Activated CD4-positive, alpha-beta T cell treated with anti-CD3 and anti-CD28 coated beads for 36 hours (primary cell): ENCODE results near the gene GFOD1. TPM values are rescaled to one million over a fixed set of nuclear protein-coding genes. Genes with fewer than 3 reads are reported as not detected.

Source experiments
- ATAC-seq: fragments of 200-7000 bp; cut with Tn5 transposase; one replicate; pipeline ENCODE4 v1.10.0; 2021; ENCODE audit warnings: mild to moderate bottlenecking, moderate library complexity
- CTCF ChIA-PET: fragments of 350-600 bp; sonication (Branson Sonifier 250); formaldehyde crosslinking; loops from one replicate; lab custom pipeline; 2021; ENCODE audit warnings: antibody characterized with exemption; lab: Charles Lee
- POLR2A ChIA-PET: fragments of 350-600 bp; sonication (Branson Sonifier 250); formaldehyde crosslinking; loops from one replicate; lab custom pipeline; 2021; ENCODE audit warnings: antibody characterized with exemption, inconsistent platforms; lab: Charles Lee
- DNase-seq: peaks from one replicate; pipeline ENCODE4 v3.0.0-alpha.2; 2020
- H3K27ac Mint-ChIP-seq: one replicate; pipeline ENCODE4 v1.8.0; 2021; ENCODE audit warnings: mixed read lengths
- H3K27me3 Mint-ChIP-seq: one replicate; pipeline ENCODE4 v1.8.0; 2021; ENCODE audit warnings: mixed read lengths
- H3K36me3 Mint-ChIP-seq: one replicate; pipeline ENCODE4 v1.8.0; 2021; ENCODE audit warnings: low read depth, mixed read lengths
- H3K4me1 Mint-ChIP-seq: one replicate; pipeline ENCODE4 v1.8.0; 2021; ENCODE audit warnings: mixed read lengths
- H3K4me3 Mint-ChIP-seq: one replicate; pipeline ENCODE4 v1.8.0; 2021; ENCODE audit warnings: mild to moderate bottlenecking, moderate library complexity, mixed read lengths
- H3K9me3 Mint-ChIP-seq: one replicate; pipeline ENCODE4 v1.8.0; 2021; ENCODE audit warnings: low read depth, mixed read lengths
- intact Hi-C, 2 experiments: fragments of 100-400 bp; cut with DNase I in 1 of 2; cut with micrococcal nuclease in 1 of 2; formaldehyde crosslinking; loops; one replicate each; pipeline versions ENCODE4 v1.14.2 to v1.15.1; 2022 to 2024; cut with DNase I, micrococcal nuclease
- total RNA-seq, 2 experiments: library from RNA; stranded (reverse); gene quantifications; one replicate each; pipeline ENCODE4 v1.2.3, GENCODE V29; 2021

Gene GFOD1
- total RNA-seq, 2 experiments from 2014 or later: 4.2 to 5.8 TPM

GRCh38 chr6:13472099-13472498, 15.3 kb downstream of the GFOD1 start:
- H3K27me3 Mint-ChIP-seq: no peaks in the 10 kb centered on the region
- ATAC-seq (no peak), DNase-seq (no peak)
- H3K27ac Mint-ChIP-seq: no peak overlapping the region
- ChIA-PET CTCF (no interaction called here), POLR2A (no interaction called here)
- intact Hi-C loops: no loop called here
- peaks cover 18% of the 10 kb centered on the region for H3K36me3 Mint-ChIP-seq
- H3K4me1 Mint-ChIP-seq: peaks cover 27% of the 10 kb centered on the region
- no peak overlapping the region for H3K4me3 Mint-ChIP-seq
- H3K9me3 Mint-ChIP-seq: peaks cover 4% of the 10 kb centered on the region

GRCh38 chr6:13471184-13471583, 16.2 kb downstream of the GFOD1 start:
- Mint-ChIP-seq H3K4me3 (no peak overlapping the region), H3K27ac (no peak overlapping the region), H3K9me3 (peaks cover 4% of the 10 kb centered on the region), H3K36me3 (peaks cover 15% of the 10 kb centered on the region), H3K27me3 (no peaks in the 10 kb centered on the region), H3K4me1 (peaks cover 36% of the 10 kb centered on the region)
- intact Hi-C loops: no loop called here
- DNase-seq (no peak), ATAC-seq (no peak)
- ChIA-PET POLR2A (no interaction called here), CTCF (no interaction called here)

- no peak overlapping the region for H3K4me3 Mint-ChIP-seq
- peaks cover 12% of the 10 kb centered on the region for H3K36me3 Mint-ChIP-seq
- peaks cover 4% of the 10 kb centered on the region for H3K9me3 Mint-ChIP-seq
- peaks cover 43% of the 10 kb centered on the region for H3K4me1 Mint-ChIP-seq
- H3K27ac Mint-ChIP-seq: no peak overlapping the region
- intact Hi-C loops: no loop called here
- ChIA-PET CTCF (no interaction called here), POLR2A (no interaction called here)
- DNase-seq (no peak), ATAC-seq (no peak)
- no peaks in the 10 kb centered on the region for H3K27me3 Mint-ChIP-seq
These were observed 16.9 kb downstream of the GFOD1 start for GRCh38 chr6:13470238-13471140.

GRCh38 chr6:13469693-13470092, 17.7 kb downstream of the GFOD1 start:
- DNase-seq: no peak
- peaks cover 11% of the 10 kb centered on the region for H3K36me3 Mint-ChIP-seq
- ChIA-PET POLR2A (no interaction called here), CTCF (no interaction called here)
- peak; percentile 28 for ATAC-seq
- H3K9me3 Mint-ChIP-seq: peaks cover 4% of the 10 kb centered on the region
- no peak overlapping the region for H3K4me3 Mint-ChIP-seq
- no peaks in the 10 kb centered on the region for H3K27me3 Mint-ChIP-seq
- H3K27ac Mint-ChIP-seq: no peak overlapping the region
- peaks cover 51% of the 10 kb centered on the region for H3K4me1 Mint-ChIP-seq
- intact Hi-C loops: loop anchor here in 1 of 2 experiments (5.0 kb wide), 1 partner anchor 42 kb away; no protein-coding TSS in a partner anchor

- DNase-seq: no peak
- no peak for ATAC-seq
- no peaks in the 10 kb centered on the region for H3K27me3 Mint-ChIP-seq
- intact Hi-C loops: loop anchor here in 1 of 2 experiments (5.0 kb wide), 1 partner anchor 42 kb away; no protein-coding TSS in a partner anchor
- H3K36me3 Mint-ChIP-seq: peaks cover 11% of the 10 kb centered on the region
- H3K4me1 Mint-ChIP-seq: peaks cover 60% of the 10 kb centered on the region
- H3K27ac Mint-ChIP-seq: no peak overlapping the region
- ChIA-PET POLR2A (no interaction called here), CTCF (no interaction called here)
- H3K4me3 Mint-ChIP-seq: no peak overlapping the region
- peaks cover 4% of the 10 kb centered on the region for H3K9me3 Mint-ChIP-seq
These were observed 18.6 kb downstream of the GFOD1 start for GRCh38 chr6:13468839-13469238.

GRCh38 chr6:13467216-13467600, 20.2 kb downstream of the GFOD1 start:
- ChIA-PET CTCF (interaction anchor here (0.7 to 1.2 kb wide), 3 partner anchors 20 to 108 kb away, joined by 3 to 6 read pairs (median 3); partner anchors contain the start of gene GFOD1), POLR2A (interaction anchor here (2.3 kb wide), 1 partner anchor 13 kb away, joined by 8 read pairs; no protein-coding TSS in a partner anchor)
- intact Hi-C loops: loop anchor here in 1 of 2 experiments (2.0 to 5.0 kb wide), 2 partner anchors 20 to 40 kb away; partner anchors contain the start of gene GFOD1
- no peak for DNase-seq
- no peak for ATAC-seq
- Mint-ChIP-seq H3K27me3 (no peaks in the 10 kb centered on the region), H3K4me3 (no peak overlapping the region), H3K4me1 (peaks cover 66% of the 10 kb centered on the region), H3K36me3 (peaks cover 10% of the 10 kb centered on the region), H3K9me3 (peaks cover 4% of the 10 kb centered on the region), H3K27ac (no peak overlapping the region)

GRCh38 chr6:13466304-13467215, 20.8 kb downstream of the GFOD1 start:
- POLR2A ChIA-PET: interaction anchor here (2.3 kb wide), 1 partner anchor 12 kb away, joined by 8 read pairs; no protein-coding TSS in a partner anchor
- Mint-ChIP-seq H3K27ac (peak overlapping the region; percentile 87), H3K36me3 (peaks cover 10% of the 10 kb centered on the region), H3K9me3 (peaks cover 4% of the 10 kb centered on the region), H3K4me3 (peak overlapping the region; percentile 44), H3K27me3 (no peaks in the 10 kb centered on the region), H3K4me1 (peaks cover 71% of the 10 kb centered on the region)
- DNase-seq (peak; percentile 78), ATAC-seq (peak; percentile 91)
- CTCF ChIA-PET: interaction anchor here (0.7 to 1.2 kb wide), 4 partner anchors 9 to 109 kb away, joined by 3 to 6 read pairs (median 4); partner anchors contain the start of gene GFOD1
- intact Hi-C loops: loop anchor here (1.0 to 5.0 kb wide), 5 partner anchors 12 to 249 kb away; partner anchors contain the start of gene GFOD1 (in 1 of the 2)

GRCh38 chr6:13465734-13466133, 21.7 kb downstream of the GFOD1 start:
- intact Hi-C loops: loop anchor here (1.0 to 5.0 kb wide), 5 partner anchors 11 to 250 kb away; partner anchors contain the start of gene GFOD1 (in 1 of the 2)
- Mint-ChIP-seq H3K9me3 (peaks cover 4% of the 10 kb centered on the region), H3K27ac (peak overlapping the region; percentile 87), H3K27me3 (no peaks in the 10 kb centered on the region), H3K36me3 (peaks cover 10% of the 10 kb centered on the region), H3K4me3 (peak overlapping the region; percentile 44), H3K4me1 (peaks cover 70% of the 10 kb centered on the region)
- DNase-seq: no peak
- peak; percentile 54 for ATAC-seq
- ChIA-PET CTCF (interaction anchor here (0.6 to 1.2 kb wide), 5 partner anchors 9 to 1431 kb away, joined by 3 to 5 read pairs (median 3); no protein-coding TSS in a partner anchor), POLR2A (interaction anchor here (0.6 to 2.3 kb wide), 3 partner anchors 12 to 247 kb away, joined by 3 to 8 read pairs (median 3); no protein-coding TSS in a partner anchor)

GRCh38 chr6:13463941-13464340, 23.5 kb downstream of the GFOD1 start:
- Mint-ChIP-seq H3K36me3 (peaks cover 3% of the 10 kb centered on the region), H3K4me1 (peaks cover 63% of the 10 kb centered on the region)

GRCh38 chr6:13463328-13463717, 24.1 kb downstream of the GFOD1 start:
- peaks cover 3% of the 10 kb centered on the region for H3K36me3 Mint-ChIP-seq
- no peak overlapping the region for H3K4me3 Mint-ChIP-seq
- intact Hi-C loops: no loop called here
- peaks cover 68% of the 10 kb centered on the region for H3K4me1 Mint-ChIP-seq
- ATAC-seq (no peak), DNase-seq (no peak)
- H3K27me3 Mint-ChIP-seq: no peaks in the 10 kb centered on the region
- H3K27ac Mint-ChIP-seq: no peak overlapping the region
- H3K9me3 Mint-ChIP-seq: no peaks in the 10 kb centered on the region
- CTCF ChIA-PET: no interaction called here
- POLR2A ChIA-PET: no interaction called here

More at GRCh38 chr6:13463941-13464340, 23.5 kb downstream of the GFOD1 start:
- POLR2A ChIA-PET: no interaction called here
- CTCF ChIA-PET: no interaction called here
- Mint-ChIP-seq H3K27me3 (no peaks in the 10 kb centered on the region), H3K4me3 (no peak overlapping the region), H3K9me3 (peaks cover 2% of the 10 kb centered on the region), H3K27ac (no peak overlapping the region)
- DNase-seq (no peak), ATAC-seq (no peak)
- intact Hi-C loops: no loop called here
